H1 (cell line): Measurements from ENCODE around the gene ZBTB16. TPM values are rescaled to one million over a fixed set of nuclear protein-coding genes. Genes with fewer than 3 reads are reported as not detected.

Source experiments
- CTCF ChIA-PET: fragments of 300-600 bp; sonication (Branson Sonifier 250); formaldehyde crosslinking; loops from one replicate; lab custom pipeline; 2021; ENCODE audit not compliant: partially characterized antibody; lab: Charles Lee
- POLR2A ChIA-PET: fragments of 300-600 bp; sonication (Branson Sonifier 250); formaldehyde crosslinking; loops from one replicate; lab custom pipeline; 2021; ENCODE audit warnings: inconsistent platforms; ENCODE audit not compliant: partially characterized antibody; lab: Charles Lee
- DNase-seq, 2 experiments: peaks; one replicate each; pipeline versions ENCODE4 v3.0.0 to v3.0.0-alpha.2; 2010 to 2022; ENCODE audit warnings: low spot score in 2 of 2, low read depth in 1 of 2, mixed read lengths in 1 of 2
- FAIRE-seq: peaks from 2 replicates; lab custom pipeline; 2011; peaks lifted over from hg19 to GRCh38; lab: Jason Lieb, UNC
- H2AFZ ChIP-seq: 2 replicates; pipeline ENCODE4 v1.8.1; 2012; ENCODE audit warnings: low read length, inconsistent platforms
- H2AK5ac ChIP-seq: 2 replicates; pipeline ENCODE4 v1.6.1; 2013; ENCODE audit warnings: low read depth, low read length
- H2BK120ac ChIP-seq: replicated peaks from 2 replicates; pipeline ENCODE3; 2013; ENCODE audit warnings: low read depth, low read length, inconsistent platforms
- H2BK12ac ChIP-seq: 2 replicates; pipeline ENCODE4 v1.6.1; 2013; ENCODE audit warnings: low read depth, low read length
- H2BK15ac ChIP-seq: 2 replicates; pipeline ENCODE4 v1.6.1; 2013; ENCODE audit warnings: low read length
- H2BK20ac ChIP-seq: 2 replicates; pipeline ENCODE4 v1.6.1; 2013; ENCODE audit warnings: low read length
- H2BK5ac ChIP-seq: 2 replicates; pipeline ENCODE4 v1.6.1; 2013; ENCODE audit warnings: low read depth, low read length
- H3K14ac ChIP-seq: 2 replicates; pipeline ENCODE4 v1.6.1; 2013; ENCODE audit warnings: inconsistent platforms; ENCODE audit not compliant: insufficient read length
- H3K18ac ChIP-seq: 2 replicates; pipeline ENCODE4 v1.6.1; 2013; ENCODE audit warnings: low read length; ENCODE audit errors: extremely low read depth
- H3K23ac ChIP-seq: 2 replicates; pipeline ENCODE4 v1.6.1; 2013; ENCODE audit warnings: inconsistent platforms; ENCODE audit not compliant: insufficient read length
- H3K23me2 ChIP-seq: 2 replicates; pipeline ENCODE4 v1.6.1; 2013; ENCODE audit warnings: low read depth, low read length
- H3K27ac ChIP-seq: 2 replicates; pipeline ENCODE4 v1.6.1; 2011; ENCODE audit warnings: low read depth, low read length, inconsistent platforms
- H3K27me3 ChIP-seq, 4 experiments: replicated peaks in 1 of 4; 1 replicate in 1 of 4; 2 replicates in 3 of 4; pipeline versions ENCODE4 v1.6.1 to v1.8.1; 2011 to 2013; ENCODE audit warnings: low read length in 3 of 4, mild to moderate bottlenecking in 3 of 4, inconsistent platforms in 2 of 4, mixed read lengths in 2 of 4, moderate library complexity in 1 of 4; ENCODE audit not compliant: control insufficient read depth in 3 of 4, insufficient read depth in 3 of 4; ENCODE audit errors: extremely low read depth in 1 of 4
- H3K36me3 ChIP-seq, 4 experiments: 2 replicates each; pipeline versions ENCODE4 v1.6.1 to v1.8.1; 2011 to 2013; ENCODE audit warnings: mild to moderate bottlenecking in 4 of 4, low read length in 3 of 4, moderate library complexity in 2 of 4, control low read depth in 1 of 4, inconsistent platforms in 1 of 4; ENCODE audit not compliant: insufficient read depth in 4 of 4, control insufficient read depth in 2 of 4
- H3K4ac ChIP-seq: replicated peaks from 2 replicates; pipeline ENCODE3; 2013; ENCODE audit warnings: low read length, low read depth, mixed read lengths, inconsistent platforms; ENCODE audit not compliant: insufficient read length
- H3K4me1 ChIP-seq, 4 experiments: replicated peaks in 1 of 4; 1 replicate in 1 of 4; 2 replicates in 3 of 4; pipeline versions ENCODE4 v1.6.1 to v1.8.1; 2011 to 2013; ENCODE audit warnings: low read length in 3 of 4, inconsistent platforms in 2 of 4, mixed read lengths in 1 of 4; ENCODE audit not compliant: insufficient read depth in 4 of 4, control insufficient read depth in 3 of 4
- H3K4me2 ChIP-seq, 2 experiments: 2 replicates each; pipeline versions ENCODE4 v1.6.1 to v1.8.1; 2011 to 2013; ENCODE audit warnings: low read depth in 2 of 2, low read length in 2 of 2, control low read depth in 1 of 2, inconsistent platforms in 1 of 2, mild to moderate bottlenecking in 1 of 2; ENCODE audit not compliant: insufficient read depth in 1 of 2
- H3K4me3 ChIP-seq, 4 experiments: fragments of 200-600, 300-600 bp in 1 of 4; sonication (generic), shearing (Covaris generic), sonication (Bioruptor Twin) in 1 of 4; 2 replicates each; pipeline versions ENCODE4 v1.5.1 to v1.8.1; 2011 to 2016; ENCODE audit warnings: low read length in 4 of 4, low read depth in 3 of 4, control low read depth in 2 of 4, inconsistent platforms in 2 of 4, mild to moderate bottlenecking in 2 of 4, mixed read lengths in 1 of 4, moderate library complexity in 1 of 4; ENCODE audit not compliant: insufficient read depth in 2 of 4; ENCODE audit errors: extremely low read depth in 1 of 4
- H3K56ac ChIP-seq: replicated peaks from 2 replicates; pipeline ENCODE3; 2013; ENCODE audit warnings: low read depth, mild to moderate bottlenecking, mixed read lengths, low read length, inconsistent platforms; ENCODE audit not compliant: insufficient read length
- H3K79me1 ChIP-seq: 2 replicates; pipeline ENCODE4 v1.6.1; 2013; ENCODE audit warnings: low read depth, low read length, control low read depth
- H3K79me2 ChIP-seq, 2 experiments: 2 replicates each; pipeline versions ENCODE4 v1.6.1 to v1.8.1; 2012 to 2013; ENCODE audit warnings: low read length in 2 of 2, mild to moderate bottlenecking in 2 of 2, inconsistent platforms in 1 of 2; ENCODE audit not compliant: insufficient read depth in 2 of 2, control insufficient read depth in 1 of 2
- H3K9ac ChIP-seq, 4 experiments: replicated peaks in 1 of 4; 1 replicate in 1 of 4; 2 replicates in 3 of 4; pipeline versions ENCODE4 v1.6.1 to v1.8.1; 2011 to 2013; ENCODE audit warnings: low read depth in 3 of 4, low read length in 3 of 4, control low read depth in 2 of 4, mild to moderate bottlenecking in 2 of 4, moderate library complexity in 2 of 4, inconsistent platforms in 1 of 4; ENCODE audit errors: extremely low read depth in 1 of 4
- H3K9me3 ChIP-seq, 2 experiments: 2 replicates each; pipeline versions ENCODE4 v1.6.1 to v1.8.1; 2012 to 2013; ENCODE audit warnings: mild to moderate bottlenecking in 2 of 2, moderate library complexity in 2 of 2, control low read depth in 1 of 2, inconsistent platforms in 1 of 2, low read depth in 1 of 2, low read length in 1 of 2, mixed read lengths in 1 of 2; ENCODE audit not compliant: insufficient read depth in 2 of 2
- H4K20me1 ChIP-seq, 2 experiments: replicated peaks in 1 of 2; 2 replicates each; pipeline versions ENCODE3 to v1.8.1; 2011 to 2013; ENCODE audit warnings: inconsistent platforms in 2 of 2, low read length in 2 of 2, mild to moderate bottlenecking in 1 of 2; ENCODE audit not compliant: insufficient read depth in 2 of 2, control insufficient read depth in 1 of 2
- H4K5ac ChIP-seq: 2 replicates; pipeline ENCODE4 v1.6.1; 2013; ENCODE audit warnings: low read length, low read depth, mixed read lengths, inconsistent platforms; ENCODE audit not compliant: insufficient read length
- H4K8ac ChIP-seq: 2 replicates; pipeline ENCODE4 v1.8.0; 2013; ENCODE audit warnings: mild to moderate bottlenecking, moderate library complexity, low read length, inconsistent platforms; ENCODE audit not compliant: insufficient read depth; ENCODE audit errors: extremely low read depth
- H4K91ac ChIP-seq: replicated peaks from 2 replicates; pipeline ENCODE3; 2013; ENCODE audit warnings: low read length, mixed read lengths, inconsistent platforms; ENCODE audit not compliant: insufficient read length
- TCF12 ChIP-seq: IDR thresholded peaks from 2 replicates; pipeline ENCODE4 v1.6.1; 2011; ENCODE audit warnings: low read depth, mild to moderate bottlenecking, low read length
- WGBS, 2 experiments: shearing (Covaris generic) in 1 of 2; methylation state at CpG; one replicate each; pipeline versions ENCODE4 v1.1.6 to v1.1.7; 2013 to 2015; ENCODE audit warnings: low lambda C conversion rate in 2 of 2, mixed read lengths in 2 of 2, inconsistent platforms in 1 of 2, low coverage in 1 of 2, missing lambda C conversion rate in 1 of 2; ENCODE audit not compliant: insufficient replicate concordance in 2 of 2, insufficient coverage in 1 of 2, insufficient read length in 1 of 2; ENCODE audit errors: extremely low coverage in 1 of 2, missing lambda C conversion rate in 1 of 2; 5-methylcytosine and 5-hydroxymethylcytosine counted together
- polyA plus RNA-seq, 7 experiments: library from polyadenylated mRNA; depleted of rRNA in 3 of 7; stranded (reverse) in 5 of 7; unstranded in 2 of 7; fragments of >200 nt in 5 of 7; fragments of 200-250 nt in 2 of 7; gene quantifications; 1 replicate in 5 of 7; 2 replicates in 1 of 7; 4 replicates in 1 of 7; pipeline versions ENCODE4 v1.2.1 to v1.2.3, GENCODE V29; 2011 to 2013; ENCODE audit warnings: missing spikeins in 2 of 7, mixed read lengths in 2 of 7
- total RNA-seq: library from RNA; stranded (reverse); fragmentation: NEBNext Ultra II Directional; extraction: Animal tissue kit (Norgen Biotek cat#: 25700); gene quantifications from 2 replicates; pipeline ENCODE4 v1.2.1, GENCODE V29; 2021

Gene ZBTB16
- total and polyA plus RNA-seq, 2 of the 8 experiments (the other 6 are each of a cell fraction or from before 2014, with no cell fraction given), result 0.12 to 0.61 TPM

- H3K18ac ChIP-seq, result no peak overlapping the region
These were observed 23.3 kb downstream of the ZBTB16 start for GRCh38 chr11:114082767-114083181.

More at GRCh38 chr11:114082767-114083181, 23.3 kb downstream of the ZBTB16 start:
- Histone ChIP-seq H2BK5ac (no peak overlapping the region), H4K5ac (no peak overlapping the region), H3K4me1 (peaks cover 0 to 9% (median 3%) of the 10 kb centered on the region in 4 experiments; a peak in 3 of 7 replicates), H3K27ac (no peak overlapping the region), H3K23ac (no peak overlapping the region), H3K79me1 (no peaks in the 10 kb centered on the region), H3K36me3 (no peaks in the 10 kb centered on the region), H3K79me2 (no peaks in the 10 kb centered on the region), H2AFZ (no peak overlapping the region), H2BK12ac (no peak overlapping the region), H4K8ac (no peak overlapping the region), H3K9me3 (no peaks in the 10 kb centered on the region), H3K9ac (no peak overlapping the region), H2BK120ac (no peak overlapping the region), H3K14ac (no peak overlapping the region), H3K56ac (no peak overlapping the region), H3K4me3 (no peak overlapping the region), H3K27me3 (peaks cover 1 to 14% (median 12%) of the 10 kb centered on the region in 4 experiments; a peak in 5 of 7 replicates), H4K20me1 (no peaks in the 10 kb centered on the region), H2BK15ac (no peak overlapping the region), H2AK5ac (no peak overlapping the region), H3K4me2 (no peak overlapping the region), H3K4ac (no peak overlapping the region), H3K23me2 (no peaks in the 10 kb centered on the region; the same call in 1 of the 2 replicates), H2BK20ac (no peak overlapping the region), H4K91ac (no peak overlapping the region)
- TF ChIP-seq TCF12, result no peak
- POLR2A ChIA-PET, result interaction anchor here (1.0 kb wide), 1 partner anchor 198 kb away, joined by 3 read pairs; no protein-coding TSS in a partner anchor
- DNase-seq, result no peak
- CTCF ChIA-PET, result interaction anchor here (0.7 to 2.1 kb wide), 5 partner anchors 17 to 178 kb away, joined by 3 to 6 read pairs (median 4); no protein-coding TSS in a partner anchor
- no peak for FAIRE-seq
- whole genome bisulfite sequencing, 2 experiments, result 94% methylated on average over 22 of the region's 22 CpGs; no CpG with 5 or more reads in 1 of the 2 experiments
